GM12878 (cell line): ENCODE data around the gene MAP4K1. TPM values are rescaled to one million over a fixed set of nuclear protein-coding genes. Genes with fewer than 3 reads are reported as not detected.

Source experiments
- ATAC-seq: fragments of 200-7000 bp; cut with Tn5 transposase; 3 replicates; pipeline ENCODE4 v1.9.1; 2020; ENCODE audit warnings: mild to moderate bottlenecking, moderate library complexity
- BruUV-seq: library from RNA; stranded (reverse); fragments of 400-500 nt; replicated peaks from 2 replicates; lab custom pipeline; 2021; lab: Mats Ljungman, UMichigan
- CTCF ChIA-PET: fragments of 300-600 bp; sonication (Branson Sonifier 250); formaldehyde crosslinking; extraction: SDS; loops from one replicate; lab custom pipeline; 2021; ENCODE audit warnings: inconsistent platforms; lab: Yijun Ruan, JAX
- POLR2A ChIA-PET: fragments of 350-600 bp; formaldehyde crosslinking; extraction: SDS; loops from one replicate; lab custom pipeline; 2021; ENCODE audit warnings: inconsistent platforms; lab: Charles Lee
- RAD21 ChIA-PET: fragments of 300-600 bp; sonication (Branson Sonifier 250); formaldehyde crosslinking; loops from one replicate; lab custom pipeline; 2023; ENCODE audit warnings: antibody characterized with exemption; ENCODE audit not compliant: unreplicated experiment; lab: Charles Lee
- SMC1A ChIA-PET: fragments of 300-600 bp; sonication (Branson Sonifier 250); formaldehyde crosslinking; loops from one replicate; lab custom pipeline; 2023; ENCODE audit not compliant: unreplicated experiment, uncharacterized antibody; lab: Charles Lee
- DNase-seq: peaks from one replicate; pipeline ENCODE4 v3.0.0-alpha.2; 2011; ENCODE audit warnings: low read depth, low spot score
- FAIRE-seq: peaks from 3 replicates; lab custom pipeline; 2011; peaks lifted over from hg19 to GRCh38; lab: Jason Lieb, UNC
- H2AFZ ChIP-seq: 2 replicates; pipeline ENCODE4 v1.6.0; 2011; ENCODE audit warnings: low read depth, low read length, control low read depth; ENCODE audit not compliant: control insufficient read depth
- H3K27ac ChIP-seq: 2 replicates; pipeline ENCODE4 v1.5.1; 2011; ENCODE audit warnings: control low read depth; ENCODE audit not compliant: control insufficient read depth, insufficient read depth
- H3K27me3 ChIP-seq, 2 experiments: replicated peaks in 1 of 2; 2 replicates each; pipeline versions ENCODE4 v1.6.0 to v1.6.1; 2011; ENCODE audit warnings: low read length in 1 of 2; ENCODE audit not compliant: control insufficient read depth in 2 of 2, insufficient read depth in 2 of 2
- H3K36me3 ChIP-seq, 2 experiments: 2 replicates each; pipeline ENCODE4 v1.5.1; 2011; ENCODE audit warnings: low read length in 1 of 2; ENCODE audit not compliant: control insufficient read depth in 2 of 2, insufficient read depth in 2 of 2
- H3K4me1 ChIP-seq: 2 replicates; pipeline ENCODE4 v1.6.1; 2011; ENCODE audit warnings: mild to moderate bottlenecking, low read length, moderate library complexity, mixed read lengths; ENCODE audit not compliant: control insufficient read depth, insufficient read depth
- H3K4me2 ChIP-seq: 2 replicates; pipeline ENCODE4 v1.6.0; 2011; ENCODE audit warnings: control low read depth; ENCODE audit not compliant: control insufficient read depth, insufficient read depth
- H3K4me3 ChIP-seq: fragments of 200-600 bp; sonication (generic); 2 replicates; pipeline ENCODE4 v1.5.1; 2016
- H3K79me2 ChIP-seq: 2 replicates; pipeline ENCODE4 v1.6.0; 2011; ENCODE audit warnings: low read length; ENCODE audit not compliant: control insufficient read depth, insufficient read depth
- H3K9ac ChIP-seq: 2 replicates; pipeline ENCODE4 v1.8.0; 2011; ENCODE audit warnings: low read length, control low read depth, mixed read lengths; ENCODE audit not compliant: control insufficient read depth, insufficient read depth
- H3K9me3 ChIP-seq: replicated peaks from 3 replicates; pipeline ENCODE4 v1.5.1; 2011; ENCODE audit warnings: mild to moderate bottlenecking, low read length; ENCODE audit not compliant: control insufficient read depth, insufficient read depth
- H4K20me1 ChIP-seq: 2 replicates; pipeline ENCODE4 v1.6.0; 2011; ENCODE audit not compliant: control insufficient read depth, insufficient read depth
- ATF7 ChIP-seq: fragments of 450-650 bp; IDR thresholded peaks from 2 replicates; pipeline ENCODE4 v1.6.1; 2016; ENCODE audit warnings: low read depth, mild to moderate bottlenecking
- CHD2 ChIP-seq: IDR thresholded peaks from 2 replicates; pipeline ENCODE4 v1.6.1; 2011; ENCODE audit warnings: low read depth, low read length, improper control_type of control experiment, borderline replicate concordance
- HDGF ChIP-seq: fragments of 450-650 bp; IDR thresholded peaks from 2 replicates; pipeline ENCODE4 v1.6.1; 2016; ENCODE audit warnings: antibody characterized with exemption
- JUNB ChIP-seq: IDR thresholded peaks from 2 replicates; pipeline ENCODE4 v1.6.1; 2016; ENCODE audit warnings: antibody characterized with exemption, mild to moderate bottlenecking
- NBN ChIP-seq: fragments of 450-650 bp; IDR thresholded peaks from 2 replicates; pipeline ENCODE4 v1.6.1; 2016
- NR2C2 ChIP-seq: IDR thresholded peaks from 2 replicates; pipeline ENCODE4 v1.6.1; 2011; ENCODE audit warnings: borderline replicate concordance, low read depth; ENCODE audit not compliant: control insufficient read depth, insufficient read length
- REST ChIP-seq: IDR thresholded peaks from 2 replicates; pipeline ENCODE4 v1.6.1; 2012; ENCODE audit warnings: mild to moderate bottlenecking, low read depth, low read length
- SREBF1 ChIP-seq: IDR thresholded peaks from 2 replicates; pipeline ENCODE4 v1.6.1; 2012; ENCODE audit warnings: mild to moderate bottlenecking, low read length
- TCF12 ChIP-seq: IDR thresholded peaks from 2 replicates; pipeline ENCODE4 v1.6.1; 2011; ENCODE audit warnings: low read depth, mild to moderate bottlenecking, low read length
- TCF7 ChIP-seq: IDR thresholded peaks from 2 replicates; pipeline ENCODE4 v1.6.1; 2014; ENCODE audit warnings: antibody characterized with exemption, borderline replicate concordance
- USF1 ChIP-seq: IDR thresholded peaks from 2 replicates; pipeline ENCODE4 v1.6.1; 2011; ENCODE audit warnings: borderline replicate concordance, low read depth, mild to moderate bottlenecking, moderate library complexity, mixed read lengths, low read length; ENCODE audit not compliant: insufficient read depth; ENCODE audit errors: extremely low read length
- WGBS: methylation state at CpG from one replicate; pipeline ENCODE4 v1.1.6; 2016; ENCODE audit warnings: low lambda C conversion rate; ENCODE audit not compliant: insufficient replicate concordance, insufficient coverage; ENCODE audit errors: missing lambda C conversion rate; 5-methylcytosine and 5-hydroxymethylcytosine counted together
- in situ Hi-C: fragments of 300-500 bp; cut with MboI; formaldehyde crosslinking; loops from 9 replicates; pipeline ENCODE4 v1.14.3; 2018; ENCODE audit warnings: mixed read lengths
- intact Hi-C: fragments of 100-400 bp; cut with micrococcal nuclease; formaldehyde crosslinking; loops from one replicate; pipeline ENCODE4 v1.14.2; 2022; ENCODE audit not compliant: unreplicated experiment
- polyA plus RNA-seq, 11 experiments: library from polyadenylated mRNA; depleted of rRNA in 4 of 11; unstranded in 6 of 11; stranded (reverse) in 5 of 11; fragments of >200 nt; fragmentation: Nextera tagmentation in 4 of 11; fragmentation: Illumina TruSeq in 1 of 11; extraction: Ambion mirVana in 4 of 11; extraction: Trizol in 1 of 11; gene quantifications; 1 replicate in 1 of 11; 2 replicates in 10 of 11; pipeline versions ENCODE4 v1.2.1 to v1.2.3, GENCODE V29; 2011 to 2016; ENCODE audit warnings: inconsistent platforms in 2 of 11, missing spikeins in 2 of 11, low read depth in 1 of 11
- total RNA-seq, 4 experiments: library from RNA; depleted of rRNA in 3 of 4; stranded (reverse); fragments of >200 nt in 3 of 4; fragmentation: Illumina TruSeq in 1 of 4; extraction: Trizol in 1 of 4; gene quantifications; 2 replicates each; pipeline versions ENCODE4 v1.2.1 to v1.2.3, GENCODE V29; 2013 to 2021

The MAP4K1 gene
- total and polyA plus RNA-seq, 10 of the 15 experiments (the other 5 are each of a cell fraction or from before 2014, with no cell fraction given), result 39.2 to 306 (median 140) TPM

DNA sequence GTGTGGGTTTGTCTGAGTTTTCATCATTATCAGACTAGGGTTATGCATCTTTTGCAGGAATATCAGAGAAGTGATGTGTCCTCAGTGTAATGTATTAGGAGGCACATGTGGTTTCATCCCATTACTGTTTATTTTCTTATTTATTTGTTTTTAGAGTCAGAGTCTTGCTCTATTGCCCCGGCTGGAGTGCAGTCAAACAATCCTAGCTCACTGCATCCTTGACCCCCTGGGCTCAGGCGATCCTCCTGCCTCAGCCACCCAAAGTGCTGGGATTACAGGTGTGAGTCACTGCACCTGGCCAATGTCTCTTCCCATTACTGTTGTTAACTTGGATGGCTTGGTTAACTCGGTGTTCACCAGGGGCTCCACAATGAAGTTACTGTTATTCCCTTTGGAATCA lies 67.4 kb downstream of the MAP4K1 start (continued):
- TF ChIP-seq JUNB, result no peak
- TF ChIP-seq TCF12, result no peak
- no peak for TF ChIP-seq CHD2

DNA sequence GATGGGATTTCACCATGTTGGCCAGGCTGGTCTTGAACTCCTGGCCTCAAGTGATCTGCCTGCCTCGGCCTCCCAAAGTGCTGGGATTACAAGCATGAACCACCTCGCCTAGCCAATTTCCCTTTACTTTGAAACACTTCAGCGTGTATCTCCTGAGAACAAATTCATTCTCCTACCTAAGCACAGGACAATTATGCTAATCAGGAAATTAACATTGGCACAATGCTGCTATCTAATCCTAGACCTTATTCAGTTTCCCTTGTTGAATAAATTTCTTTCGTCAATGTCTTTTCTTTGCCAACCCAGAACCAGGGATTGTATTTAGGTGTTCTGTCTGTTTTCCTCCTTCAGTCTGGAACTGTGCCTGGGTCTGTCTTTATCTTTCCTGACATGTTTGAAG lies 67.8 kb downstream of the MAP4K1 start:
- Histone ChIP-seq H2AFZ (no peak overlapping the region), H3K27me3 (no peaks in the 10 kb centered on the region), H3K4me1 (peaks cover 21% of the 10 kb centered on the region), H3K27ac (no peak overlapping the region), H4K20me1 (no peaks in the 10 kb centered on the region), H3K36me3 (no peaks in the 10 kb centered on the region; a peak in 1 of 4 replicates), H3K4me2 (no peak overlapping the region), H3K9ac (no peak overlapping the region), H3K9me3 (no peaks in the 10 kb centered on the region), H3K4me3 (no peak overlapping the region), H3K79me2 (no peaks in the 10 kb centered on the region)
- 81% methylated on average over 4 of the region's 4 CpGs for WGBS
- no peak for FAIRE-seq
- no TSS peak for BruUV-seq
- intact Hi-C loops (loop anchor here (10.0 kb wide), 1 partner anchor 285 kb away; the partner anchor contains the start of gene ECH1), in situ Hi-C loops (loop anchor here (5.0 kb wide), 1 partner anchor 317 kb away; no protein-coding TSS in a partner anchor)
- CTCF ChIA-PET, result no interaction called here
- ATAC-seq, result no peak
- TF ChIP-seq TCF7 (no peak), NR2C2 (no peak), HDGF (no peak), REST (no peak), NBN (no peak), USF1 (no peak), SREBF1 (no peak), TCF12 (no peak), ATF7 (no peak)
- no peak for DNase-seq
- RAD21 ChIA-PET, result no interaction called here
- SMC1A ChIA-PET, result no interaction called here
- POLR2A ChIA-PET, result interaction anchor here (12.2 kb wide), 1 partner anchor 68 kb away, joined by 135 read pairs; the partner anchor contains the start of genes EIF3K and MAP4K1
